GM21786 (cell line): ENCODE data around the gene DEK.
"Not testable (repeated sequence)": the region's sequence is repeated elsewhere in the genome, so short reads cannot be mapped to it uniquely, and the experiment has no call there.

Source experiments
- ATAC-seq: cut with Tn5 transposase; IDR thresholded peaks from one replicate; pipeline ENCODE4 v1.9.1; 2021; ENCODE audit not compliant: unreplicated experiment

Gene DEK, protein sequence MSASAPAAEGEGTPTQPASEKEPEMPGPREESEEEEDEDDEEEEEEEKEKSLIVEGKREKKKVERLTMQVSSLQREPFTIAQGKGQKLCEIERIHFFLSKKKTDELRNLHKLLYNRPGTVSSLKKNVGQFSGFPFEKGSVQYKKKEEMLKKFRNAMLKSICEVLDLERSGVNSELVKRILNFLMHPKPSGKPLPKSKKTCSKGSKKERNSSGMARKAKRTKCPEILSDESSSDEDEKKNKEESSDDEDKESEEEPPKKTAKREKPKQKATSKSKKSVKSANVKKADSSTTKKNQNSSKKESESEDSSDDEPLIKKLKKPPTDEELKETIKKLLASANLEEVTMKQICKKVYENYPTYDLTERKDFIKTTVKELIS

DNA sequence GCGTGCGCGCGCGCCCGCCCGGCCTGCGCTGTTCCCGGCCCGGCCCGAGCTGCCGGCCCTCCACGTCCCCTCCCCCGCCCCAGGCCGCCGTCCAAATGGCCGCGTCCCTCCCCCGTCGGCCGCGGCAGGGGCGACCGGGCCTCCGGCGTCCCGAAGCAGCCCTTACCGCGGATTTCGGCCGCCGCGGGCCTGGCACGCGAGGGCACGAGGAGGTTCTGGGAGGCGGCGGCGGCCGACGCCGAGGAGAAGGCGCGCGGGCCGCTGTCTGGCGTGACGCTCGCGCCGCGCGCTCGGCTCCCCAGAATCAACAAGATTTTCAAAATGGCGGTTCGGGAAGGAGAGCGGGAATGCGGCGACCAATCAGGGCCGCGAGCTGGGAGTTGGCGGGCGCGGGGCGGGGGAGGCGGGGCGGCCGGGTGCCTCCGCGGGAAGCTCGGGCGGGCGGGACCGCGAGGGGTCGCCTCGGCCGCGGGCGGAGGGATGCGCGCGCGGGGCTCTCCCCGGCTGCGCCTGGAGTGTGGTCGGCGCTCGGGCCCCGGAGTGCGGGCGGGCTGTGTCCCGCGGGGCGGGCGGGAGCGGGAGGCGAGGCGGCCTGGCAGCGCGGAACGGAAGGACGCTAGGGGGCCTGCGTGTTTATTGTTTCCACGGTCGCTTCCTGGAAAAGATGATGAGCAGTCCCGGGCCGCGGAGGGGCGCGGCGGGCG, at the start of gene DEK:
Gene DEK (minus strand): TSS at position 312 of the 704 bp plus-strand sequence. CDS start 543 bp downstream, outside the sequence.
- ATAC-seq = peak; percentile 26

- no peak for ATAC-seq
These were observed 48.0 kb upstream of the DEK start for GRCh38 chr6:18312368-18312767.

DNA sequence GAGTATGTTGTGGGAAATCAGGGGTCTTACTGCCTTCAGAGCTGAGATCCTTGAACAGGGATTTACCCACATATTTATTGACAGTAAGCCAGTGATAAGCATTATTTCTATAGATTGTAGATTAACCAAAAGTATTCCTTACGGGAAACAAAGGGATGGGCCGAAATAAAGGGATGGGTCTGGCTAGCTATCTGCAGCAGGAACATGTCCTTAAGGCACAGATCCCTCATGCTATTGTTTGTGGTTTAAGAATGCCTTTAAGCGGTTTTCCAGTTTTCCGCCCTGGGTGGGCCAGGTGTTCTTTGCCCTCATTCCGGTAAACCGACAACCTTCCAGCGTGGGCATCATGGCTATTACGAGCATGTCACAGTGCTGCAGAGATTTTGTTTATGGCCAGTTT, 45.7 kb upstream of the DEK start:
- not testable (repeated sequence) for ATAC-seq

GRCh38 chr6:18309046-18309445, 44.7 kb upstream of the DEK start:
- no peak for ATAC-seq

DNA sequence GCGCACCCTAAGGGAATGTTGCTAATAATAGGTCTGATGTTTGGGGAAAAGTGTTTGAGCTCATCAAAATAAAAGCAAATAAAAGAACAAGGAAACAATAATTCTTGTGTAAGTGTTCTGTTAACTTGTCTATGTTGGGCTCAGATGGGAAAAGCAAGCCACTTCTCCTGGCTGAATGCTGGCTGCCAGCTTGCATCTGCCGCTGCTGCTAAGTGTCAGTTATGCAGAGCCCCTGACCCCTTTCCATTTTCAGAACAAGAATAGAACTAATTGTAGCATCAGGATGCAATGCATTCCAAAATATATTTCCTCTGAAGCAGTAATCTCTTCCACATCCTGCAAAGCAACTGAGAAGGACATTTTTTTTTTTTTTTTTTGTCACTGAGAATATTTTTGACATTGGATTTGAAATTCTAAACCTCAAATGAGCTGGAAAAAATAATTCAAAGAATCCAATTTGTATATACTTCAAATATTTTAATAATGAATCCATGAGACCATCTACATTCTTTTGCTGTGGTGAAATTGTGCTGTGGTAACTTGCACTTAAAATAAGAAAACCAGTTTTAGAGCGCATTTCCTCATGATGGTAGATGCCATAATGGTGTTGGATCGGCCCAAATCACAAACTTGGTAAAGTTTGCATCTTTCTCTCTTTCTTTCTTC, 43.9 kb upstream of the DEK start:
- ATAC-seq = no peak

DNA sequence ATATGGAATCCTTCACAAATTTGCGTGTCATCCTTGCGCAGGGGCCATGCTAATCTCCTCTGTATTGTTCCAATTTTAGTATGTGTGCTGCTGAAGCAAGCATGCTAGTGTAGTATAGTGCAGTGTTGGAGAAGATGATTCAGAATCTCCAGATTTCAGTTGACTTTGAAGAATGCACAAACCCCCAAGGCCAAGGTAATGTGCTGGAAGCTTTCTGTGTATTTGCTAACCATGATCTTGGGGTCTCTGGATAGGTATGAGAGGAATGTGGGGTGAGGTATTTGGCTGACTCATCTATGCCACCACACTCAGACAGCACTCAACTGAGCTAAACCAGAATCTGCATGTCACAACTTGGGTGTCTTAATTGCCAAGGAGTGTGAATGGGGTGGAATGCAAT, 42.6 kb upstream of the DEK start:
- ATAC-seq = no peak

DNA sequence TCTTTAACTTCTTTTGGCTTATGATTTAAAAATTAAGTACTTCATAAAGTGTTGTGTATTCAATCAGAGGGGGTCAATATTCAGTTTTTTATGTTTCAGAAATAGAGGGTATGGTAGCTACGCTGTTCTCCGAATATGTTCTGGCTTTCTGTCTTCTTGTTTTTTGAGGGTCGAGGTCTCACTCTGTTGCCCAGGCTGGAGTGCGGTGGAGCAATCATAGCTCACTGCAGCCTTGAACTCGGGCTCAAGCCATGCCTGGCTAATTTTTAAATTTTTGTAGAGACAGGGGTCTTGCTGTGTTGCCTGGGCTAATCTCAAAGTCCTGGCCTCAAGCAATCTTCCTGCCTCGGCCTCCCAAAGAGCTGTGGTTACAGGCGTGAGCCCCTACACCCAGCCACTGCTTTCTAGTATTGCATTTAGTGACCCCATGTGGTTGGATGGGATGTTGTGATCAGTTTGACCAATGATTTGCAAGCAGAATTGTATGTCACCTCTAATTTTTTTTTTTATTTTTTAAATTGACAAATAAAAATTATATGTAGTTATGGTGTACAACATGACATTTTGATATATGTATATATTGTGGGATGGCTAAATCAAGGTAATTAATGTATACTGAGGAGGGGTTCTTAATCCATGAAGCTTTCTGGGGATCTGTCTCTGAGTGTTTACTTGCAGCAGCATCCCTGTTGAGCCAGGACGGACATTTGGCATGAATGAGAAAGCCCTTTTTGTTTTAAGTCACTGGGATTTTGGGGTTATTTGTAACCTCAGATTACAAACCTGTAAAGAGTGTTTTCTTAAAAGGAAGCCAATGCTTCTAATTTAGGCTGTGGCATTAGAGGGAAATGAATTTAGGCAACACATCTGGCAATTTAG, 38.5 kb upstream of the DEK start:
- ATAC-seq = no peak

GRCh38 chr6:18293076-18293904, 29.0 kb upstream of the DEK start:
- no peak for ATAC-seq

GRCh38 chr6:18289283-18289682, 25.0 kb upstream of the DEK start:
- ATAC-seq = no peak

DNA sequence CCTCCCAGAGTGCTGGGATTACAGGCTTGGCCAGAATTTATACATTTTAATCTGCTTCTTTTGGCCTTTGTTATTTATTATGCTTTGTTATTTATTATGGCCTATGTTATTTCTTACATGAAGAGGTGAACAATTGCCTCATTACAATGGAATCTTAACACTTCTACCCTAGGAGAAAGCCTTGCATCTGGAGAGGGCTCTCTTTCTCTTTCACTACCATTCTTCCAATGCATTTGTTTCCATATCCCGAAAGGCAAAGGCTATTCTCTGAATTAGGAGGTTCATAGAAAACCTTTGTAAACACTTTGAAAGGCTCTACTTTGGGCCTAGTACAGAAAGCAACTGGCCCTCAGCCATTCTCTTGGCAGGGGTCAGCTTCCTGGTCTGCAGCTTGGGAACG, 19.9 kb upstream of the DEK start:
- ATAC-seq = no peak

- ATAC-seq = no peak
These were observed 17.2 kb upstream of the DEK start for GRCh38 chr6:18281564-18281963.

DNA sequence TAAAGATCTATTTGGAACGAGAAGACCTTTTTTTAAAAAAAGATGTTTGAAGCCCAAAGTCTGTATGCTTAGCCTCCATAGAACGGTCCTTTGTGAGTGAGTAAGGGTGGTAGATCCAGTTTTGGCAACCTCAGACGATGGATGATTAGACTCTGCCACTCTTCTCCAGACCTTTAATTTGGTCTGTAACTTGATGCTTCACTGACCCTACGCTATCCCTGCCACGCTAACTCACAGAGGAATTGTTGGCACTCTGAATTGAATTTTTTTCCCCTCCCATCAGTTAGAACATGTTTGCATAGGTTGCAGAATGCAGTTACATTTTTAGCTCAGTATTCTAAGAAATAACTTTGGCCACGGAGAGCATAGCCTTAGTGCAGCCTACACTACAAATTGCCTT, 15.8 kb upstream of the DEK start:
- no peak for ATAC-seq

DNA sequence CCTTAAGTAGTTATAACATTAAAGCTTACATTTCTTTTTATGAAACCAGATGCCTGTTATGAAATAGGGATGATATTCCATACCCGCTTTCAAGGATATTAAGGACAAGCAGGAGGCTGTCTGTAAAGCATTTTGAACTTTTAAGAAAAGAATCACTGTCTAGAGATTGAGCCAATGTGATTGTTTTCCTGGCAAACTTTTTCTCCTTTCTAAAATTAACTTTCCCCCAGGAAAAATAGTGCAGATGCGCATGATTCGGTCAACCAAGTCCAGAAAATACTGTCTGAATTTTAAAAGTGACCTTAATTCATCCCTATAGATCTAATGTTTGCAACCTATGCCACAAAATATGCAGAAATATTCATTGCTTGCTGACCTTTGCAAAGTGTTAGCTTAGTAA, 15.1 kb upstream of the DEK start:
- ATAC-seq = no peak

DNA sequence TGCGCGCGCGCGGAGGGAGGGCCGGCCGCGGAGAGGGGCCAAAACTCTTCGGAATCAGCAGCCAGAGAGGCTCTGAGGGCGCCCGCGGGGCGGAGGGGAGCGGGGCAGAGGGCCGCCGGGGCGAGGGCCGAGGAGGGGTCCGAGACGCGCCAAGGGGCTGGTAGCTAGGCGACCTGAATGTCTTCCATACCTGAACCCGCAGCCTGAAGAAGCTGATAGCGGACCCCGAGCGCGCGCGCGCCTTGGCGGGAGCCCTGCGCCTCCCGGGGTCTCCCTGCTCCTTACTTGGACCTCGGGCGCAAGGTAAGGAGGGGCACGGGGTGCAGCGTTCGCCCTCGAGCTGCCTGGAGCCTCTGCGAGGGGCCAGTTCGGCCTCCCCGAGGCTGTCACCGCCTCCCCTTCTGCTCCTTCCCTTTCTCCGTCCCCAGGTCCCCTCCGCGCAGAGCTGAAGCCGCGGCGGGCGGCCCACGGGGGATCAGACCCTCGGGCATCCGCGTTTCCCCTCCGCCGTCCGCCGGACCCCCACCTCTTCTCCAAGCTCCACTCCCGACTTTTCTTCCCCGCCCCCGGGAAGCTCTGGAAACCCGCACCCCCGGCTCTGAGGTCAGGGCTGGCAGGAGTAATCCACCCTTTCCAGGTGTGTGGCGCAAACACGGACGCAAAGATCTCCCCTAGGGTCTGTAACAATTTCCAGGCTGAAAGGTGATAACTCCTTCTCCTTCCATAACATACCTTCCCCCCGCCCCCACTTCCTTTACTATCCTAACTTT, 13.1 kb upstream of the DEK start:
- ATAC-seq = no peak

- ATAC-seq = no peak
These were observed 12.4 kb upstream of the DEK start for GRCh38 chr6:18276610-18277236.

DNA sequence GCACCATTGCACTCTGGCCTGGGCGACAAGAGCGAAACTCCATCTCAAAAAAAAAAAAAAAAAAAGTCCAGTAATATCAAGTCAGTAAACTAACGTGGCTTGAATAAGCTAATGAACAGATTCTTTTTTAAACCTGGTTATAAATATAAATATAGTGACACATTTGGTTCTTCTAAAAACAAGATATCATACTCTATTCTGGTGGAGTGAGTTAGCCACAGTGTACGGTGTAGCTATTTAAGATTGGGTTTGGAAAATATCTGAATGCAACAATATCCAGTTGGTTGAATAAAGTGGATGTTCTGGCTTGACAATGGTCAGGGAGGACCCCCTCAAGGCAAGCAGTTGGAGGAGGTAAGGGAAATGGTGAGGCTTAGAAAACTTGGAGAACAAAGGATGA, 5.9 kb upstream of the DEK start:
- ATAC-seq = no peak

GRCh38 chr6:18269717-18270116, 5.4 kb upstream of the DEK start:
- ATAC-seq = no peak

- ATAC-seq = no peak
These were observed 4.9 kb upstream of the DEK start for GRCh38 chr6:18269253-18269652.

GRCh38 chr6:18268066-18268465, 3.7 kb upstream of the DEK start:
- ATAC-seq = no peak
